HG03060 (cell line): ENCODE data around the gene CCBE1.
"Not testable (repeated sequence)": the region's sequence is repeated elsewhere in the genome, so short reads cannot be mapped to it uniquely, and the experiment has no call there.

Experiments used
- ATAC-seq: cut with Tn5 transposase; IDR thresholded peaks from one replicate; pipeline ENCODE4 v1.9.1; 2021; ENCODE audit warnings: low read depth, moderate number of reproducible peaks; ENCODE audit not compliant: unreplicated experiment

The CCBE1 gene

DNA sequence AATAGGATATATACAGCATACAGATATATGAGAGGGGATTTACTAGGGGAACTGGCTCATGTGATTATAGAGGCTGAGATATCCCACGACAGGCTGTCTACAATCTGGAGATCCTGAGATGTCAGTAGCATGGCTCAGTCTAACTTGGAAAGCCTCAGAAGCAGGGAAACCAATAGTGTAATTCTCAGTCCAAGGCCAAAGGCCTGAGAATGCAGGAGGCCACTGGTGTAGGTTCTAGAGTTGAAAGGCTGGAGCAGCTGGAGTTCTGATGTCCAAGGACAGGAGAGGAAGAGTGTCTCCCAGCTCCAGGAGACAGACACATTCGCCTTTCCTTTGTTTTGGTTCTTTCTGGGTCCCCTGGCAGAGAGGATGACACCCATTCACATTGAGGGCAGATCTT lies 20.1 kb upstream of the CCBE1 start:
- no peak for ATAC-seq

GRCh38 chr18:59715966-59716369 lies 18.7 kb upstream of the CCBE1 start:
- no peak for ATAC-seq

- ATAC-seq = no peak
Observed at GRCh38 chr18:59715445-59715844, 18.2 kb upstream of the CCBE1 start.

GRCh38 chr18:59714096-59714495 lies 16.9 kb upstream of the CCBE1 start:
- not testable (repeated sequence) for ATAC-seq

DNA sequence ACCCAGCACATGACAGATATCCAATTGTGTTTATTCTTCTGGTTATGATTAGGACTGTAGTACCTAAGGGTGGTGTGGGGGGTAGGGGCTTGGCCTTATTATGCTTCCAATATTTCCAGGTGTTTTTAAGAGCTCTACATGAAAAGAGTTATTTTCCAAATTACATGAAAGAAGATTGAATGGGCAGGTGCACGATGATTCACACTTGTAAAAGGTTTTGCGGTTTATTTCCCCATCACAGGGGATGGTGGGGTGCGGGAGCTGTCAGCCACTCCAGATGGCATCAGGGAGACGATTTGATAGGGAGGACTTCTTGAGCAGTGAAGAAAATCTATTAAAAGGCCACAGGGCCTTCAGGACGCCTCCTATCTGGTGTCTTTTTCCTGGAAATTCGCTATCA lies 15.1 kb upstream of the CCBE1 start:
- no peak for ATAC-seq

GRCh38 chr18:59708988-59709387 lies 11.8 kb upstream of the CCBE1 start:
- no peak for ATAC-seq

DNA sequence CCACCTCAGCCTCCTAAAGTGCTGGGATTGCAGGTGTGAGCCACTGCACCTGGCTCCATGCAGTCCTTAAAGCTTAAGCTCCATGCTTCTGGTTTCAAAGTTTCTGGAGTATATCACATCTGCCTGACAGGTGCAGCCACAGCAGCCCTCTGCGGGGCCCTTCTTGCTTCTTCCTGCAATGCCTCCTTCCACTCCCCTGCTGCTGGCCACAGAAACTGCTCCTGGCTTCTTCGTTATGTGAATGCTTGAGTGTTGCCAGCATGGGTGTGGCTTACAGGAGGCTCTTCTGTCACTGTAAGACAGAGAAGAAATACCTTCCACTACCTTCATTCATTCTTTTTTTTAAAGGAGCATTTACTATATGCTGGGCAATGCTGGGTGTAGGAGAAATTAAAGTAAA lies 10.1 kb upstream of the CCBE1 start:
- ATAC-seq = no peak

GRCh38 chr18:59706499-59706898 lies 9.3 kb upstream of the CCBE1 start:
- no peak for ATAC-seq

- ATAC-seq = no peak
Observed at GRCh38 chr18:59705145-59705544, 7.9 kb upstream of the CCBE1 start.

GRCh38 chr18:59704146-59704545 lies 6.9 kb upstream of the CCBE1 start:
- no peak for ATAC-seq

- ATAC-seq = no peak
Observed at GRCh38 chr18:59701272-59701671, 4.0 kb upstream of the CCBE1 start.

- ATAC-seq = no peak
Observed at GRCh38 chr18:59700535-59700967, 3.3 kb upstream of the CCBE1 start.

DNA sequence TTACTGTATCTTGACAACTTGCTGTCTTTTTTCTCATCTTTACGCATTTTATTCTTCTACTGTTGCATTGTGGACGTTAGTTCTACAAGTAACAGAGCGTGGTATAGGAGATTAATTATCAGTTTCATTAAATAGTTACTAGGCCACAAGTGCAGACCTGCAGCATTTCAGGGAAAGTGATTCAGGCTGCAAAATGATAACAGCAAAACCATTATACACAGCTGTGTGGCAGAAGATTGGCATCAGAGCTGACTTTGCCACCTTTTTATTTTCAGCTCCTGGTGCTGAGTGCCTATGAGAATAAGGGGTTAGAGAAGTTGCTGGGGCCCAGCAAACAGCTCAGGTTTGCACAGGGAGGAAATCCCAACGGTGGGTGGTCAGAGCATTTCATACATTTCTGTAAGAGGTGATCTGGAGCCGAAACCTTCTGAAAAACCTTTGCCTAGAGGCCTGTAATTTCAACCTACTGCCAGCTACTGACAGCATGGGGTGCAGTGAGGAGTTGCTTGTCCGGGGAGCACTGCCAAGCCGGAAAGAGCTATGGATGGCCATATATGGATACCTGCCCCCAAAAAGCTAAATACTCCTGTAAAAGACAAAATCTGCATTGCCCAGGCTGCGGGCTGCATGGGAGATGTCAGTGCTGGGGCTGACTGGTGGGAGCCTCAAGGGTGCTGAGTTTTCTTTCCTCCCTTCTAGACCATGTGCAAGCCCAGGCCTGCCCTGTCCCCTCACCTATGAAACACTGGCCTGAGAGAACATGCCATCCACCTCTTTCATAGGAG lies 2.7 kb upstream of the CCBE1 start:
- no peak for ATAC-seq

DNA sequence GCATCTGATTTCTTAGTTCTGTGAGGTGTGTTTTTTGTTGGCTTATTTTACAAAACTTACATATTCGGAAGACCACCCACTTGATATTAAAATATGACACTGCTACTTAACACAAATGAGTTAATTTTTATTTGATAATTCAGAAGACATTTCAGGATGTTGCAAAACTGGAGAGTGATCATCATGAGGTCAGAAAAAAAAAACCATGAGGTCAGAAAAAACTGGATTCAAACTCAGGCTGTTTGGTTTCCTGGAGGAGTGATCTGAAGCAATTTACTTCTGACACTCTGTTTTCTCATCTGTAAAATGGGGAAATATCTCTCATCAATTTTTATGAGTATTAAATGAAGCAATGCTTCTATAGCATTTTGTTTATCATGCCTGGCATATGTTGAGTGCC lies 1.8 kb upstream of the CCBE1 start:
- ATAC-seq = no peak

DNA sequence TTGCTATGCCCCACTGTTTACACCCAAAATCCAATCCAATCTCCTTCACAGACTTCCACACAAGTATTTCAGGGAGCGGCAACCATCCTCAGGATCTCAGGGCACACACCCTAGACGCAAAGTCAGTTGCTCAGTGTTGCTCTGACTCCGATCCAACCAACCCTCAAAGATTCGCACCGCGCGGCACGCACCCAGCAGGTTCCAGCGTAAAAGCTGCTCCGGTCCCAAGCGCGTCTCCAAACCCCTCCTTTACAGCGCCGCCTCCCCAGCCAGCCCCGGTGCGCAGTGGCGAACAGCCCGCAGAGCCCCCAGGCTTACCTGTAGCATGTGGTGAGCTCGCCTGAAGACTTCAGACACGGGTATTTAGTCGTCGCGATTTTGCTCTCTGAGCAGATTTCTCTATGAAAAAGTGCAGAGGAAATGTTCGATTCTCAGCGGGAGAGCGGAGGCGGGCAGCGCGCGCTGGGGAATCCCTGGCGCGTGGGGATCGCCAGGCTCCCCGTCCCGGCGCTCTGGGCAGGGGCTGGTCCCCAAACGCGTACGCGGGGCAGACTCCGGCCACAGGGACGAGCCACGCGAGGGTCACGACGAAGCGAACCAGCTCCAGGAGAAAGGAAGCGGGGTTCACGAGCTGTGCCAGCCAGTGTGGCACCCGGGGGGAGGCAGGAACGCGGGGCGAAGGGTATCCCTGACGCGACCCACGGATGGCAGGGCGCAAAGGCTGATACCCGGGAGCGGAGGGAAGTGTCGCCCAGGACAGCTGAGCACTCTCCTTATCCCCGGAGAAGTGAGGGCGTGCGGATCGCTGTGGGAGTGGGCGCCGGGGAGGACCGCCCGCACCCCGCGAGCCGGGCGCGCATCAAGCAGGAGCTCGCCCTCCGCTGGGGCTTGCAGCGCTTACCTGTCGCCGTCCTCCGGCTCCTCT lies 650 bp downstream of the CCBE1 start:
- no peak for ATAC-seq

DNA sequence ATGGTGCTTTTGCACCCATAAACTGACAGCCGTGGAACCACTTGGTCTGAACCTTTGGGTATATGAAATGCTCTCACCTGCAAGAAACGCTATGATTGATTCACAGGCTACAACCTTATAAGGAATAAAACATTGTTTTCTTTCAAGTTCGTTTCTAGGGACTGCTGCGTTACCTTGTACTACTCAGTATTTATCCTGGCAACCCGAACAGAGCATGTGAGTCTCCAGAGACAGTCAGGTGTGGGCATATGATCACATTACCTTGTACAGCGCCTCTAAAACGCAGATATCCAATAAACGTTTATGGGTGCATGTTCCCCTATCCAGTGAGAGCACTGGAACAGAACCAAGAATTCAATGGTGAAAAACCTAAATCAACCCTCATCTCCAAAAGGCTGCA lies 1.7 kb downstream of the CCBE1 start:
- ATAC-seq = no peak

GRCh38 chr18:59694824-59695223 lies 2.4 kb downstream of the CCBE1 start:
- no peak for ATAC-seq

DNA sequence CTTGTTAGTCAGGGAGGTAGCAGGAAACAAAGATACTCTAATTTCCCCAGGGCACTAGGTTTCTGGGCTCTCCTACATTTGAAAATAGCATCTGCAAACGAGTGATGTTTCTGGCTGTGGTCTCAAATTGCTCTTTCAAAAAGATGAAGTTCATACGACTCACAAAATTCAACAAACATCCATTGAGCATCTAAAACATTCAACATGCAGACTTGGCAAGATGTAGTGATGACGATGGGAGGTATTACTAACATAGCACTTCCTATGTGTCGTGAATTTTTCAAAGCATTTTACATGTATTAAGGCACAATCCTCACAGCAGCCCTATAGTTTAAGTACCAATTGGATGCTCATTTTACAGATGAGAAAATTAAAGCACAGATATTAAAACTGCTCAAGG lies 5.2 kb downstream of the CCBE1 start:
- ATAC-seq = no peak

- ATAC-seq = no peak
Observed at GRCh38 chr18:59690996-59691395, 6.2 kb downstream of the CCBE1 start.

- ATAC-seq = no peak
Observed at GRCh38 chr18:59690186-59690982, 6.8 kb downstream of the CCBE1 start.

DNA sequence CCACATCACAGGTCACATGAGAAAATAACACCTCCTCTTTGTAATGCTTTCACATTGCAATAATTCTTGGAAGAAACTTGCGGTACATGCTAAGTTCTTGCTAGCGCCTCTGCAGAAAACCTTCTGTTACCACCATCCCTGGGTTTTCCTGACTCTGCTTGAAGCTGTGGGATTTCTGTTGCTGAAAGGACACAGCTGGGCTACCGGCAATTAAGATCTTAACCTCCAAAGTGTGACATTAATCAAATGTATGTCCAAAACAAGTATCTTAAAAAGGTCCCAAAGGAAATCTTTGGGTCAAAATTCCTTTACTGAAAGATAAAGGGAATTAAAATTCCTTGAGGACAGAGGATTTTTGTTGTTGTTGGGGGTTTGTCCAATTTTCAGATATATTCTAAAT lies 7.5 kb downstream of the CCBE1 start:
- no peak for ATAC-seq
